ENCODE results near the gene GOLM1.
A peak's percentile ranks its signal among the peaks of the same experiment; 100 is the strongest.

The GOLM1 gene

GRCh38 chr9:86079865-86080469, 19.4 kb downstream of the GOLM1 start:
- no peak overlapping the region for H3K4me3 ChIP-seq (ENCODE audit: low read depth, low read length)
- TF ChIP-seq CTCF (conservative IDR thresholded peaks at IDR 0.05; ENCODE audit: low read depth, low read length): no peak
- no peak for DNase-seq (ENCODE audit: low read depth)

DNA sequence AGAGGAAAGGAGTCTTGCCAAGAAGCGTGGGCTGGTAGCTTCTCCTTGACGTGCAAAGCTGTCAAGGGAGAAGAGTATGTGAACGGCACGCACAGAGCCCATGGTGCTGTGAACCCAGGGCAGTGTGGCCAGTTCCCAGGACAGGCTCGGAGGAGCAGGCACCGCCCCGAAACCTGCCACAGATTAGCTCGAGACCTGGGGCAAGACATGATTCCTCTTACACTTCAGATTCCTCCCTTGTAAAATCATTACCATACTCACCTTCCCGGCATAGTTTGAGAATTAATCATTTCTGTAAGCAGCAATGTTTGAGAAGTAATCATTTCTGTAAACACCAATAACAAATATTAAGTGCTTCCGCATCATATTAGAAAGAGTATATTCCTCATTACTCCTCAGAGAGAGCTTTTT, 19.9 kb downstream of the GOLM1 start:
- DNase-seq (ENCODE audit: low read depth): no peak
- H3K4me3 ChIP-seq (ENCODE audit: low read depth, low read length): no peak overlapping the region
- no peak for TF ChIP-seq CTCF (conservative IDR thresholded peaks at IDR 0.05; ENCODE audit: low read depth, low read length)

GRCh38 chr9:86078731-86079130, 20.6 kb downstream of the GOLM1 start:
- no peak for DNase-seq (ENCODE audit: low read depth)
- TF ChIP-seq CTCF (conservative IDR thresholded peaks at IDR 0.05; ENCODE audit: low read depth, low read length): no peak
- H3K4me3 ChIP-seq (ENCODE audit: low read depth, low read length): no peak overlapping the region

- no peak overlapping the region for H3K4me3 ChIP-seq (ENCODE audit: low read depth, low read length)
- TF ChIP-seq CTCF (conservative IDR thresholded peaks at IDR 0.05; ENCODE audit: low read depth, low read length): no peak
- DNase-seq (ENCODE audit: low read depth): no peak
Observed at GRCh38 chr9:86077276-86077675, 22.1 kb downstream of the GOLM1 start.

DNA sequence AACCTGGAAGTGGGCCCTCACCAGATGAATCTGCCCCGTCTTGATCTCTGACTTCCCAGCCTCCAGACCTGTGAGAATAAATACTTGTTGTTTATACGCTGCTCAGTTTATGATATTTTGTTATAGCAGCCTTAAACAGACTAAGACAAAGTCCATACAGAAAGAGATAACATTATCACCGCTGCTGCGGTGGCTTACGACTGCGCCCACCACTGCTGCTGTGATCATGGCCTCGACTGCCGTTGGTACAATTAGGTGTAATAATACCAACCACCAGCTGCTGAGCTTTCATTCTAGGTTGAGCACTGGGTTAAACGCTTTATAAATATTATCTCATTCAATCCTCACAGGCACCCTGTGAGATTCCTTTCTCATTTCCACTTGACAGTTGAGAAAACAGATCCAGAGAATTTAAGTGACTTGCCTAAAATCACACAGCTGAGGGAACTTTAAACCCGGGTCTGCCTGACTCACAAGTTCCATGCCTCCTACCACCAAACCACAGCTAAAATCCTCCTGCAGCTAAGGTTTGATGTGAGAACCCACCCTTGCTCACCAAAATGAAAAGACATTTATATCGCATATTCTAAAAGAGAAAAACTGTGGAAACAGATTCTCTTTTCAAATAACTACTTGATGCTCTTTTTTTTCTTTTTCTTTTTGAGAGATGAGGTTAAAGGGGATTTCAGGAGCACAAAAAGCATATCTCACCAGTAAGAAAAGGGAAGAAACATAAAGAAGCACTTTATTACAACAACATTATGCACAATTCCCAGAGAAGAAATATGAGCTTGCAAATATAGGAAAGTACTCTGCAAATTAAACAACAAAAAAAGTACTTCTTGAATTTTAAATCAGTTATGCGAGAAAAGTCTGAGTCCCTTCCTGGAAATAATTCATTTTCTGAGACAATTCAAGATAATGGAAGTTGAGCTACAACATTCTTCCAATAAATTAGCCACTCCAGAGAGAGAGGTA, 23.9 kb downstream of the GOLM1 start:
- TF ChIP-seq CTCF (conservative IDR thresholded peaks at IDR 0.05; ENCODE audit: low read depth, low read length): no peak
- no peak overlapping the region for H3K4me3 ChIP-seq (ENCODE audit: low read depth, low read length)
- DNase-seq (ENCODE audit: low read depth): peak; percentile 42

GRCh38 chr9:86073839-86074238, 25.5 kb downstream of the GOLM1 start:
- no peak overlapping the region for H3K4me3 ChIP-seq (ENCODE audit: low read depth, low read length)
- DNase-seq (ENCODE audit: low read depth): no peak
- no peak for TF ChIP-seq CTCF (conservative IDR thresholded peaks at IDR 0.05; ENCODE audit: low read depth, low read length)
